B cell (primary cell): Measurements from ENCODE around the gene TFF3. TPM values are rescaled to one million over a fixed set of nuclear protein-coding genes. Genes with fewer than 3 reads are reported as not detected.

Experiments used
- ATAC-seq: fragments of 200-7000 bp; cut with Tn5 transposase; one replicate; pipeline ENCODE4 v1.10.0; 2021; ENCODE audit warnings: low read depth, mild to moderate bottlenecking, moderate number of reproducible peaks, moderate library complexity
- CTCF ChIA-PET: fragments of 350-600 bp; sonication (Branson Sonifier 250); formaldehyde crosslinking; loops from one replicate; lab custom pipeline; 2021; ENCODE audit warnings: antibody characterized with exemption, inconsistent platforms; lab: Charles Lee
- POLR2A ChIA-PET: fragments of 350-600 bp; sonication (Branson Sonifier 250); formaldehyde crosslinking; loops from one replicate; lab custom pipeline; 2021; ENCODE audit warnings: antibody characterized with exemption; lab: Charles Lee
- DNase-seq: peaks from one replicate; pipeline ENCODE4 v3.0.0; 2013
- H2AFZ ChIP-seq: 2 replicates; pipeline ENCODE4 v1.6.1; 2012; ENCODE audit warnings: mild to moderate bottlenecking, low read depth, low read length; ENCODE audit not compliant: insufficient read depth, poor library complexity, severe bottlenecking
- H3K27ac ChIP-seq, 2 donors: 1 replicate in 1 of 2; 2 replicates in 1 of 2; pipeline ENCODE4 v1.5.1; 2012 to 2013; ENCODE audit warnings: low read length in 2 of 2, mild to moderate bottlenecking in 2 of 2, moderate library complexity in 1 of 2
- H3K27me3 ChIP-seq, 4 experiments: fragments of 200-600 bp in 1 of 4; sonication (generic) in 1 of 4; replicated peaks in 1 of 4; 1 replicate in 2 of 4; 2 replicates in 2 of 4; pipeline versions ENCODE4 v1.6.1 to v1.7.0; 2013 to 2016; ENCODE audit warnings: low read length in 3 of 4, mild to moderate bottlenecking in 2 of 4, mixed read lengths in 1 of 4, moderate library complexity in 1 of 4; ENCODE audit not compliant: insufficient read depth in 4 of 4, control insufficient read depth in 3 of 4; ENCODE audit errors: control extremely low read depth in 1 of 4
- H3K36me3 ChIP-seq, 2 experiments: replicated peaks in 1 of 2; 1 replicate in 1 of 2; 2 replicates in 1 of 2; pipeline versions ENCODE4 v1.6.1 to v1.7.1; 2013; ENCODE audit warnings: low read length in 1 of 2; ENCODE audit not compliant: insufficient read depth in 2 of 2, control insufficient read depth in 1 of 2; ENCODE audit errors: control extremely low read depth in 1 of 2, extremely low read depth in 1 of 2
- H3K4me1 ChIP-seq, 2 donors: fragments of 200-600 bp in 1 of 2; sonication (generic) in 1 of 2; 1 replicate in 1 of 2; 2 replicates in 1 of 2; pipeline versions ENCODE4 v1.5.1 to v1.6.1; 2013 to 2017; ENCODE audit warnings: low read length in 2 of 2; ENCODE audit not compliant: control insufficient read depth in 2 of 2, insufficient read depth in 2 of 2
- H3K4me2 ChIP-seq: replicated peaks from 2 replicates; pipeline ENCODE3; 2012; ENCODE audit warnings: mild to moderate bottlenecking, low read depth, low read length; ENCODE audit not compliant: poor library complexity, severe bottlenecking
- H3K4me3 ChIP-seq, 5 experiments: fragments of 200-600 bp in 1 of 5; sonication (generic) in 1 of 5; 1 replicate in 3 of 5; 2 replicates in 2 of 5; pipeline versions ENCODE4 v1.5.1 to v1.7.0; 2011 to 2016; ENCODE audit warnings: low read length in 4 of 5, mild to moderate bottlenecking in 4 of 5, low read depth in 2 of 5, control low read depth in 1 of 5, moderate library complexity in 1 of 5; ENCODE audit not compliant: insufficient read depth in 1 of 5; ENCODE audit errors: control extremely low read depth in 1 of 5, extremely low read depth in 1 of 5
- H3K79me2 ChIP-seq: fragments of 200-600 bp; sonication (generic); one replicate; pipeline ENCODE4 v1.6.0; 2016; ENCODE audit warnings: low read length; ENCODE audit not compliant: control insufficient read depth, insufficient read depth
- H3K9ac ChIP-seq: fragments of 200-600 bp; sonication (generic); 2 replicates; pipeline ENCODE4 v1.6.1; 2017; ENCODE audit warnings: mild to moderate bottlenecking, low read length, moderate library complexity
- H3K9me3 ChIP-seq, 3 donors: one replicate each; pipeline versions ENCODE4 v1.6.1 to v1.7.1; 2013; ENCODE audit warnings: low read length in 2 of 3; ENCODE audit not compliant: control insufficient read depth in 2 of 3, insufficient read depth in 1 of 3; ENCODE audit errors: control extremely low read depth in 1 of 3
- H4K20me1 ChIP-seq: 2 replicates; pipeline ENCODE4 v1.6.0; 2012; ENCODE audit warnings: mild to moderate bottlenecking, low read length; ENCODE audit not compliant: insufficient read depth, control insufficient read depth, poor library complexity, severe bottlenecking
- H3K27ac Mint-ChIP-seq: one replicate; pipeline ENCODE4 v1.8.0; 2021; ENCODE audit warnings: mixed read lengths
- H3K27me3 Mint-ChIP-seq: one replicate; pipeline ENCODE4 v1.8.0; 2021; ENCODE audit warnings: mixed read lengths
- H3K4me1 Mint-ChIP-seq: one replicate; pipeline ENCODE4 v1.8.0; 2021; ENCODE audit warnings: mixed read lengths
- H3K4me3 Mint-ChIP-seq: one replicate; pipeline ENCODE4 v1.8.0; 2021; ENCODE audit warnings: mixed read lengths
- H3K9me3 Mint-ChIP-seq: one replicate; pipeline ENCODE4 v1.8.0; 2022; ENCODE audit warnings: mixed read lengths; ENCODE audit not compliant: insufficient read depth
- EZH2 ChIP-seq: IDR thresholded peaks from 2 replicates; pipeline ENCODE4 v1.6.1; 2012; ENCODE audit warnings: borderline replicate concordance, low read depth, mild to moderate bottlenecking, moderate library complexity, low read length; ENCODE audit not compliant: insufficient read depth, poor library complexity, severe bottlenecking
- WGBS: methylation state at CpG from one replicate; pipeline ENCODE4 v1.1.5; 2013; ENCODE audit warnings: missing lambda C conversion rate; ENCODE audit not compliant: insufficient coverage; 5-methylcytosine and 5-hydroxymethylcytosine counted together
- intact Hi-C: fragments of 100-400 bp; cut with micrococcal nuclease; formaldehyde crosslinking; loops from one replicate; pipeline ENCODE4 v1.10.0; 2022
- polyA plus RNA-seq: library from polyadenylated mRNA; depleted of rRNA; stranded (reverse); fragments of >200 nt; gene quantifications from 2 replicates; pipeline ENCODE4 v1.2.3, GENCODE V29; 2012
- total RNA-seq, 2 donors: library from RNA; stranded (reverse); fragments of 120-200 nt in 1 of 2; gene quantifications; 1 replicate in 1 of 2; 2 replicates in 1 of 2; pipeline versions ENCODE4 v1.2.3 to v1.2.4, GENCODE V29; 2013 to 2022
- TF ChIP-seq, protein P1 (sequence below): fragments of 200-600 bp; IDR thresholded peaks from one replicate; pipeline ENCODE4 v1.8.0; 2022; ENCODE audit warnings: antibody characterized with exemption, mild to moderate bottlenecking

The TFF3 gene
- total and polyA plus RNA-seq, 2 donors (not counting 1 experiment from before 2014, with no cell fraction given): not detected

DNA sequence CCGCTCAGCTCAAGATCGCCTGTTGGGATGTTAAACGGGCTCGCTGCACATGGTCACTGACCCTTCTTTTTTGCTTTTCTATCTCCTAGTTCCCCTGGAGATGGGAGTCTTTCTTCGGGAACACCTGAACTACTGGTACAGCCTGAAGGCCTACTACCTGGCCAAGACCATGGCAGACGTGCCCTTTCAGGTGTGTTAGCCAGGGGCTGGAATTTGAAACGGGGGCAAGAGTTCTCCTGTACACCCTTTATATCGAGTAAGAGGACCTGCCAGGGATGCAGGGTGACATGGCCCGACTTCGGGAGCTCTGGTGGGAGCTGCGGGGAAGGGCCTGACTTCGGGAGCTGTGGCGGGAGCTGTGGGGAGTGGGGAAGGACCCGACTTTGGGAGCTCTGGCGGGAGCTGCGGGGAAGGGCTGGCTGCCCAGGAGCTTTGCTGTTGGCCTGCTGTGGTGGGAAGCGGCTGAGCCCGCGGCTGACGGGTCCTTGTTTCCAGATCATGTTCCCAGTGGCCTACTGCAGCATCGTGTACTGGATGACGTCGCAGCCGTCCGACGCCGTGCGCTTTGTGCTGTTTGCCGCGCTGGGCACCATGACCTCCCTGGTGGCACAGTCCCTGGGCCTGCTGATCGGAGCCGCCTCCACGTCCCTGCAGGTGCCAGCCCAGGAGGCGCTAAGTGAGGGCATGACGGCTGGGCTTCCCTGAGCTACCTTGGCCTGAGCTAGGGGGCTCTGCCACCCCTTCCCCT, 24.0 kb downstream of the TFF3 start:
- TF ChIP-seq, protein P1, sequence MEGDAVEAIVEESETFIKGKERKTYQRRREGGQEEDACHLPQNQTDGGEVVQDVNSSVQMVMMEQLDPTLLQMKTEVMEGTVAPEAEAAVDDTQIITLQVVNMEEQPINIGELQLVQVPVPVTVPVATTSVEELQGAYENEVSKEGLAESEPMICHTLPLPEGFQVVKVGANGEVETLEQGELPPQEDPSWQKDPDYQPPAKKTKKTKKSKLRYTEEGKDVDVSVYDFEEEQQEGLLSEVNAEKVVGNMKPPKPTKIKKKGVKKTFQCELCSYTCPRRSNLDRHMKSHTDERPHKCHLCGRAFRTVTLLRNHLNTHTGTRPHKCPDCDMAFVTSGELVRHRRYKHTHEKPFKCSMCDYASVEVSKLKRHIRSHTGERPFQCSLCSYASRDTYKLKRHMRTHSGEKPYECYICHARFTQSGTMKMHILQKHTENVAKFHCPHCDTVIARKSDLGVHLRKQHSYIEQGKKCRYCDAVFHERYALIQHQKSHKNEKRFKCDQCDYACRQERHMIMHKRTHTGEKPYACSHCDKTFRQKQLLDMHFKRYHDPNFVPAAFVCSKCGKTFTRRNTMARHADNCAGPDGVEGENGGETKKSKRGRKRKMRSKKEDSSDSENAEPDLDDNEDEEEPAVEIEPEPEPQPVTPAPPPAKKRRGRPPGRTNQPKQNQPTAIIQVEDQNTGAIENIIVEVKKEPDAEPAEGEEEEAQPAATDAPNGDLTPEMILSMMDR: no peak
- no peak for TF ChIP-seq EZH2
- Histone ChIP-seq H3K4me1 (peaks cover 7 to 8% of the 10 kb centered on the region in 2 donors), H3K36me3 (peaks cover 0 to 71% of the 10 kb centered on the region in 2 experiments), H3K9ac (no peak overlapping the region), H3K9me3 (no peaks in the 10 kb centered on the region), H3K4me3 (no peak overlapping the region), H4K20me1 (peaks cover 6% of the 10 kb centered on the region), H3K79me2 (no peaks in the 10 kb centered on the region), H2AFZ (no peak overlapping the region), H3K4me2 (no peak overlapping the region), H3K27ac (no peak overlapping the region), H3K27me3 (no peaks in the 10 kb centered on the region)
- no peaks in the 10 kb centered on the region for H3K9me3 Mint-ChIP-seq
- no peaks in the 10 kb centered on the region for H3K27me3 Mint-ChIP-seq
- H3K4me1 Mint-ChIP-seq: peaks cover 8% of the 10 kb centered on the region
- ChIA-PET CTCF (interaction anchor here (1.0 to 2.3 kb wide), 3 partner anchors 18 to 245 kb away, joined by 4 to 7 read pairs (median 4); no protein-coding TSS in a partner anchor), POLR2A (no interaction called here)
- no peak overlapping the region for H3K27ac Mint-ChIP-seq
- no peak overlapping the region for H3K4me3 Mint-ChIP-seq
- intact Hi-C loops: no loop called here
- 96% methylated on average over 35 of the region's 35 CpGs for WGBS
- DNase-seq (no peak), ATAC-seq (no peak)

DNA sequence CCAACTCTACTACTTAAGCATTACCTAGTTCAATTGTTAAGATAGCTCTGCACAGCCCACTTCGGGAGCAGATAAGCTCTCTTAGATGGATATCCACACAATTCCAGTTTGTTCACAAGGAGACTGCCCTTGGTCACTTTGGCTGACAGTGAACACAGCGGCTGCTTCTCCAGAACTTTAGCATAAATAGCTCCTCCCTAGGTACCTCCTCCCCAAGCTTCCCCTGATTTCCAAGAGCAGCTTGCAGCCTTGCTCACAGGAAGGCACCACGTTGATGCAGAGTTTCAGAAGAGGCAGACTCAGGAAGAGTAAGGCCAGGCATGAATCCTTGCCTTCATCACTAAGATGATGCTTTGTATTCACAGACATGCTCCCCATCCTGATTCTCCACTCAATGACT, 24.7 kb downstream of the TFF3 start:
- TF ChIP-seq, protein P1: no peak
- no peak for TF ChIP-seq EZH2
- Mint-ChIP-seq H3K27me3 (no peaks in the 10 kb centered on the region), H3K27ac (peak overlapping the region; percentile 15), H3K4me1 (peaks cover 15% of the 10 kb centered on the region), H3K9me3 (no peaks in the 10 kb centered on the region), H3K4me3 (no peak overlapping the region)
- intact Hi-C loops: no loop called here
- Histone ChIP-seq H3K79me2 (no peaks in the 10 kb centered on the region), H3K4me2 (no peak overlapping the region), H2AFZ (no peak overlapping the region), H3K9ac (no peak overlapping the region), H3K4me1 (peaks cover 13 to 15% of the 10 kb centered on the region in 2 donors), H4K20me1 (peaks cover 6% of the 10 kb centered on the region), H3K9me3 (no peaks in the 10 kb centered on the region), H3K4me3 (no peak overlapping the region), H3K27me3 (no peaks in the 10 kb centered on the region), H3K36me3 (peaks cover 0 to 70% of the 10 kb centered on the region in 2 experiments), H3K27ac (no peak overlapping the region)
- ChIA-PET POLR2A (no interaction called here), CTCF (interaction anchor here (1.0 to 2.3 kb wide), 3 partner anchors 19 to 245 kb away, joined by 4 to 7 read pairs (median 4); no protein-coding TSS in a partner anchor)
- ATAC-seq: no peak
- 67% methylated on average over 3 of the region's 3 CpGs for WGBS
- DNase-seq: no peak
